GM12878 (cell line): ENCODE measurements around the gene NONO. TPM values are rescaled to one million over a fixed set of nuclear protein-coding genes. Genes with fewer than 3 reads are reported as not detected.
A peak's percentile ranks its signal among the peaks of the same experiment; 100 is the strongest.

ENCODE experiments used
- BHLHE40 ChIP-seq, 2 experiments: fragments of 450-650 bp in 1 of 2; IDR thresholded peaks; 2 replicates each; pipeline ENCODE4 v1.6.1; 2011 to 2017; ENCODE audit warnings: low read depth in 2 of 2, borderline replicate concordance in 1 of 2, improper control_type of control experiment in 1 of 2, low read length in 1 of 2, mild to moderate bottlenecking in 1 of 2
- BMI1 ChIP-seq: fragments of 450-650 bp; IDR thresholded peaks from 2 replicates; pipeline ENCODE4 v1.6.1; 2016; ENCODE audit warnings: mild to moderate bottlenecking, moderate library complexity, borderline replicate concordance
- CHD2 ChIP-seq: IDR thresholded peaks from 2 replicates; pipeline ENCODE4 v1.6.1; 2011; ENCODE audit warnings: low read depth, low read length, improper control_type of control experiment, borderline replicate concordance
- EP300 ChIP-seq, 2 experiments: fragments of 150-350 bp in 1 of 2; IDR thresholded peaks; 2 replicates each; pipeline ENCODE4 v1.6.1; 2011 to 2012; ENCODE audit warnings: low read depth in 2 of 2, low read length in 2 of 2, borderline replicate concordance in 1 of 2, improper control_type of control experiment in 1 of 2, inconsistent platforms in 1 of 2; ENCODE audit not compliant: control insufficient read depth in 1 of 2
- HDAC6 ChIP-seq: fragments of 200-600 bp; sonication (generic); IDR thresholded peaks from one replicate; pipeline ENCODE4 v1.8.0; 2017; ENCODE audit warnings: antibody characterized with exemption; ENCODE audit not compliant: unreplicated experiment
- IKZF1 ChIP-seq: fragments of 450-650 bp; conservative IDR thresholded peaks from 2 replicates; pipeline ENCODE4 v1.6.1; 2017; ENCODE audit warnings: antibody characterized with exemption, mild to moderate bottlenecking
- NR2C2 ChIP-seq: IDR thresholded peaks from 2 replicates; pipeline ENCODE4 v1.6.1; 2011; ENCODE audit warnings: borderline replicate concordance, low read depth; ENCODE audit not compliant: control insufficient read depth, insufficient read length
- PML ChIP-seq: IDR thresholded peaks from 2 replicates; pipeline ENCODE4 v1.6.1; 2012; ENCODE audit warnings: low read length, inconsistent platforms
- POLR2AphosphoS5 ChIP-seq: IDR thresholded peaks from 2 replicates; pipeline ENCODE4 v1.6.1; 2011; ENCODE audit warnings: mild to moderate bottlenecking, low read length, inconsistent platforms
- RAD51 ChIP-seq: fragments of 450-650 bp; IDR thresholded peaks from 2 replicates; pipeline ENCODE4 v1.6.1; 2016; ENCODE audit warnings: moderate library complexity, mild to moderate bottlenecking, inconsistent platforms
- STAT3 ChIP-seq: IDR thresholded peaks from 2 replicates; pipeline ENCODE4 v1.6.1; 2011; ENCODE audit warnings: low read depth, low read length, improper control_type of control experiment
- TBL1XR1 ChIP-seq: IDR thresholded peaks from 2 replicates; pipeline ENCODE4 v1.6.1; 2012; ENCODE audit warnings: low read depth, low read length, improper control_type of control experiment
- ZBED1 ChIP-seq: IDR thresholded peaks from 2 replicates; pipeline ENCODE4 v1.6.1; 2016; ENCODE audit warnings: borderline replicate concordance
- ZNF274 ChIP-seq: IDR thresholded peaks from one replicate; pipeline ENCODE4 v1.8.0; 2011; ENCODE audit not compliant: insufficient read length, insufficient read depth
- polyA plus RNA-seq, 11 experiments: library from polyadenylated mRNA; depleted of rRNA in 4 of 11; unstranded in 6 of 11; stranded (reverse) in 5 of 11; fragments of >200 nt; fragmentation: Nextera tagmentation in 4 of 11; fragmentation: Illumina TruSeq in 1 of 11; extraction: Ambion mirVana in 4 of 11; extraction: Trizol in 1 of 11; gene quantifications; 1 replicate in 1 of 11; 2 replicates in 10 of 11; pipeline versions ENCODE4 v1.2.1 to v1.2.3, GENCODE V29; 2011 to 2016; ENCODE audit warnings: inconsistent platforms in 2 of 11, missing spikeins in 2 of 11, low read depth in 1 of 11
- total RNA-seq, 4 experiments: library from RNA; depleted of rRNA in 3 of 4; stranded (reverse); fragments of >200 nt in 3 of 4; fragmentation: Illumina TruSeq in 1 of 4; extraction: Trizol in 1 of 4; gene quantifications; 2 replicates each; pipeline versions ENCODE4 v1.2.1 to v1.2.3, GENCODE V29; 2013 to 2021
- TF ChIP-seq, protein P1 (sequence below): fragments of 450-650 bp; IDR thresholded peaks from 2 replicates; pipeline ENCODE4 v1.6.1; 2016; ENCODE audit warnings: mild to moderate bottlenecking
- TF ChIP-seq, protein P2 (sequence below): fragments of 450-650 bp; IDR thresholded peaks from 2 replicates; pipeline ENCODE4 v1.6.1; 2017; ENCODE audit warnings: mild to moderate bottlenecking, low read depth, inconsistent platforms; ENCODE audit not compliant: poor library complexity, severe bottlenecking
- TF ChIP-seq, protein P3 (sequence below): IDR thresholded peaks from 2 replicates; pipeline ENCODE4 v1.6.1; 2011; ENCODE audit warnings: borderline replicate concordance, low read depth, mild to moderate bottlenecking, moderate library complexity, mixed read lengths, low read length; ENCODE audit not compliant: insufficient read depth; ENCODE audit errors: extremely low read length
- TF ChIP-seq, protein P4 (sequence below): fragments of 150-350 bp; IDR thresholded peaks from 2 replicates; pipeline ENCODE4 v1.6.1; 2014; ENCODE audit warnings: mild to moderate bottlenecking, low read depth, low read length
- TF ChIP-seq, protein P5 (sequence below): fragments of 450-650 bp; formaldehyde crosslinking; IDR thresholded peaks from 2 replicates; pipeline ENCODE4 v1.5.0; 2022; ENCODE audit warnings: mild to moderate bottlenecking, missing genetic modification characterization

The NONO gene
- total and polyA plus RNA-seq, 10 of the 15 experiments (the other 5 are each of a cell fraction or from before 2014, with no cell fraction given): 206 to 505 (median 373) TPM

DNA sequence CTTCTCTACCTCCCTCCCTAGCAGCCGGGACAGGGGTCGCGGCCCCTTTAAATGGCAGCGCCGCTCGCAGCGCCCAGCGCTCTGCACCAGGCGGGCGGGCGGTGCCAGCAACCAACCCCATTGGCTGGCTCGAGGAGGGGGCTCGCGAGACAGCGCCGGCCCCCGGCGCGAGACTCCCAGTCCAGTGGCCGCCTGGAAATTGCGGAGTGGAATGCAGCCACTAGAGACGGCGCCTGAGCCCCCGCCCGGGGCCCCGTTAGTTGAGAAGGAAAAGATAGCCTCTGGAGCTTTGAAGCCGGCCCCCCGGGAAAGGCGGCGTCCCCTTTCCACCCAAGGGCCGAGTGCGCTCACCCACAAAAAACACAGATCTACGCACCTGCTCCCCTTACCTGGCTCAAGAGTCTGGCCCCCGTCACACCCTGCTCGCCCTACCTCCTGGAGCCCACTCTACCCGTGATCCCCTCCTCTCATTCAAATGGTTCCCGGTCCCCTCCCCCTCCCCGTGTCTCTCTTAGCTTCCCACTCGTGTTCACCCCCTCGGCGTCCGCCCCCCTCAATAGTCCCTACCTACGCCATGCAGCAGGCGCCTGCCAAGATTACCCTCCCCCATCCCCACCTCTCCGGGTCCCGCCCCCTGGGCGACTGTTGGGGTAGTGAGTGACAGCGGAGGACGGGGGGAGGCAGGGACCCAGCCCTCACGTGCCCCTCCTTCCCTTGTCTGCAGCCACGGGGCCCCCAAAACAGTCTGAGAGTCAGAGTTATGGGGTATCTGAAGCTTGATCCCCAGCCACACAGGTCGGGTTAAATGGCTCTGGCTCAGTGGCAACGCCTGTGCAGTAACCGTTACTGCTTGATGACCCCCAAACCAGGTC, 29.1 kb upstream of the NONO start, which contains the start of gene ZMYM3 (continued):
- TF ChIP-seq, protein P1, sequence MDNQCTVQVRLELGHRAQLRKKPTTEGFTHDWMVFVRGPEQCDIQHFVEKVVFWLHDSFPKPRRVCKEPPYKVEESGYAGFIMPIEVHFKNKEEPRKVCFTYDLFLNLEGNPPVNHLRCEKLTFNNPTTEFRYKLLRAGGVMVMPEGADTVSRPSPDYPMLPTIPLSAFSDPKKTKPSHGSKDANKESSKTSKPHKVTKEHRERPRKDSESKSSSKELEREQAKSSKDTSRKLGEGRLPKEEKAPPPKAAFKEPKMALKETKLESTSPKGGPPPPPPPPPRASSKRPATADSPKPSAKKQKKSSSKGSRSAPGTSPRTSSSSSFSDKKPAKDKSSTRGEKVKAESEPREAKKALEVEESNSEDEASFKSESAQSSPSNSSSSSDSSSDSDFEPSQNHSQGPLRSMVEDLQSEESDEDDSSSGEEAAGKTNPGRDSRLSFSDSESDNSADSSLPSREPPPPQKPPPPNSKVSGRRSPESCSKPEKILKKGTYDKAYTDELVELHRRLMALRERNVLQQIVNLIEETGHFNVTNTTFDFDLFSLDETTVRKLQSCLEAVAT: no peak
- peak; percentile 89 to 95 for TF ChIP-seq BHLHE40 (IDR thresholded peaks at IDR 0.05; ENCODE audit: borderline replicate concordance in 1 of 2, low read depth in 2 of 2, low read length in 1 of 2)
- TF ChIP-seq BMI1: no peak
- no peak for TF ChIP-seq HDAC6
- no peak for TF ChIP-seq STAT3
- TF ChIP-seq, protein P2, sequence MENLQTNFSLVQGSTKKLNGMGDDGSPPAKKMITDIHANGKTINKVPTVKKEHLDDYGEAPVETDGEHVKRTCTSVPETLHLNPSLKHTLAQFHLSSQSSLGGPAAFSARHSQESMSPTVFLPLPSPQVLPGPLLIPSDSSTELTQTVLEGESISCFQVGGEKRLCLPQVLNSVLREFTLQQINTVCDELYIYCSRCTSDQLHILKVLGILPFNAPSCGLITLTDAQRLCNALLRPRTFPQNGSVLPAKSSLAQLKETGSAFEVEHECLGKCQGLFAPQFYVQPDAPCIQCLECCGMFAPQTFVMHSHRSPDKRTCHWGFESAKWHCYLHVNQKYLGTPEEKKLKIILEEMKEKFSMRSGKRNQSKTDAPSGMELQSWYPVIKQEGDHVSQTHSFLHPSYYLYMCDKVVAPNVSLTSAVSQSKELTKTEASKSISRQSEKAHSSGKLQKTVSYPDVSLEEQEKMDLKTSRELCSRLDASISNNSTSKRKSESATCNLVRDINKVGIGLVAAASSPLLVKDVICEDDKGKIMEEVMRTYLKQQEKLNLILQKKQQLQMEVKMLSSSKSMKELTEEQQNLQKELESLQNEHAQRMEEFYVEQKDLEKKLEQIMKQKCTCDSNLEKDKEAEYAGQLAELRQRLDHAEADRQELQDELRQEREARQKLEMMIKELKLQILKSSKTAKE: peak; percentile 2
- 0 out of 2 replicates have a peak, but pooled peaks have one; percentile 28 for TF ChIP-seq IKZF1
- TF ChIP-seq, protein P3, sequence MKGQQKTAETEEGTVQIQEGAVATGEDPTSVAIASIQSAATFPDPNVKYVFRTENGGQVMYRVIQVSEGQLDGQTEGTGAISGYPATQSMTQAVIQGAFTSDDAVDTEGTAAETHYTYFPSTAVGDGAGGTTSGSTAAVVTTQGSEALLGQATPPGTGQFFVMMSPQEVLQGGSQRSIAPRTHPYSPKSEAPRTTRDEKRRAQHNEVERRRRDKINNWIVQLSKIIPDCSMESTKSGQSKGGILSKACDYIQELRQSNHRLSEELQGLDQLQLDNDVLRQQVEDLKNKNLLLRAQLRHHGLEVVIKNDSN: peak; percentile 36
- no peak for TF ChIP-seq PML
- TF ChIP-seq RAD51: peak; percentile 55; the same call in 1 of the 2 replicates
- TF ChIP-seq NR2C2: no peak
- no peak for TF ChIP-seq EP300 (IDR thresholded peaks at IDR 0.05; ENCODE audit: borderline replicate concordance in 1 of 2, control insufficient read depth in 1 of 2, low read depth in 2 of 2, low read length in 2 of 2)
- no peak for TF ChIP-seq TBL1XR1
- no peak for TF ChIP-seq ZBED1
- no peak for TF ChIP-seq ZNF274
- no peak for TF ChIP-seq POLR2AphosphoS5
- TF ChIP-seq, protein P4, sequence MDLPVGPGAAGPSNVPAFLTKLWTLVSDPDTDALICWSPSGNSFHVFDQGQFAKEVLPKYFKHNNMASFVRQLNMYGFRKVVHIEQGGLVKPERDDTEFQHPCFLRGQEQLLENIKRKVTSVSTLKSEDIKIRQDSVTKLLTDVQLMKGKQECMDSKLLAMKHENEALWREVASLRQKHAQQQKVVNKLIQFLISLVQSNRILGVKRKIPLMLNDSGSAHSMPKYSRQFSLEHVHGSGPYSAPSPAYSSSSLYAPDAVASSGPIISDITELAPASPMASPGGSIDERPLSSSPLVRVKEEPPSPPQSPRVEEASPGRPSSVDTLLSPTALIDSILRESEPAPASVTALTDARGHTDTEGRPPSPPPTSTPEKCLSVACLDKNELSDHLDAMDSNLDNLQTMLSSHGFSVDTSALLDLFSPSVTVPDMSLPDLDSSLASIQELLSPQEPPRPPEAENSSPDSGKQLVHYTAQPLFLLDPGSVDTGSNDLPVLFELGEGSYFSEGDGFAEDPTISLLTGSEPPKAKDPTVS: no peak
- TF ChIP-seq, protein P5, sequence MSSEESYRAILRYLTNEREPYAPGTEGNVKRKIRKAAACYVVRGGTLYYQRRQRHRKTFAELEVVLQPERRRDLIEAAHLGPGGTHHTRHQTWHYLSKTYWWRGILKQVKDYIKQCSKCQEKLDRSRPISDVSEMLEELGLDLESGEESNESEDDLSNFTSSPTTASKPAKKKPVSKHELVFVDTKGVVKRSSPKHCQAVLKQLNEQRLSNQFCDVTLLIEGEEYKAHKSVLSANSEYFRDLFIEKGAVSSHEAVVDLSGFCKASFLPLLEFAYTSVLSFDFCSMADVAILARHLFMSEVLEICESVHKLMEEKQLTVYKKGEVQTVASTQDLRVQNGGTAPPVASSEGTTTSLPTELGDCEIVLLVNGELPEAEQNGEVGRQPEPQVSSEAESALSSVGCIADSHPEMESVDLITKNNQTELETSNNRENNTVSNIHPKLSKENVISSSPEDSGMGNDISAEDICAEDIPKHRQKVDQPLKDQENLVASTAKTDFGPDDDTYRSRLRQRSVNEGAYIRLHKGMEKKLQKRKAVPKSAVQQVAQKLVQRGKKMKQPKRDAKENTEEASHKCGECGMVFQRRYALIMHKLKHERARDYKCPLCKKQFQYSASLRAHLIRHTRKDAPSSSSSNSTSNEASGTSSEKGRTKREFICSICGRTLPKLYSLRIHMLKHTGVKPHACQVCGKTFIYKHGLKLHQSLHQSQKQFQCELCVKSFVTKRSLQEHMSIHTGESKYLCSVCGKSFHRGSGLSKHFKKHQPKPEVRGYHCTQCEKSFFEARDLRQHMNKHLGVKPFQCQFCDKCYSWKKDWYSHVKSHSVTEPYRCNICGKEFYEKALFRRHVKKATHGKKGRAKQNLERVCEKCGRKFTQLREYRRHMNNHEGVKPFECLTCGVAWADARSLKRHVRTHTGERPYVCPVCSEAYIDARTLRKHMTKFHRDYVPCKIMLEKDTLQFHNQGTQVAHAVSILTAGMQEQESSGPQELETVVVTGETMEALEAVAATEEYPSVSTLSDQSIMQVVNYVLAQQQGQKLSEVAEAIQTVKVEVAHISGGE (CRISPR knock-in tag): no peak
- TF ChIP-seq CHD2: peak; percentile 98
